ENCODE measurements around the gene TACC3. TPM values are rescaled to one million over a fixed set of nuclear protein-coding genes. Genes with fewer than 3 reads are reported as not detected.

TACC3 gene
- total RNA-seq, 1 experiment from 2014 or later: 156 TPM

DNA sequence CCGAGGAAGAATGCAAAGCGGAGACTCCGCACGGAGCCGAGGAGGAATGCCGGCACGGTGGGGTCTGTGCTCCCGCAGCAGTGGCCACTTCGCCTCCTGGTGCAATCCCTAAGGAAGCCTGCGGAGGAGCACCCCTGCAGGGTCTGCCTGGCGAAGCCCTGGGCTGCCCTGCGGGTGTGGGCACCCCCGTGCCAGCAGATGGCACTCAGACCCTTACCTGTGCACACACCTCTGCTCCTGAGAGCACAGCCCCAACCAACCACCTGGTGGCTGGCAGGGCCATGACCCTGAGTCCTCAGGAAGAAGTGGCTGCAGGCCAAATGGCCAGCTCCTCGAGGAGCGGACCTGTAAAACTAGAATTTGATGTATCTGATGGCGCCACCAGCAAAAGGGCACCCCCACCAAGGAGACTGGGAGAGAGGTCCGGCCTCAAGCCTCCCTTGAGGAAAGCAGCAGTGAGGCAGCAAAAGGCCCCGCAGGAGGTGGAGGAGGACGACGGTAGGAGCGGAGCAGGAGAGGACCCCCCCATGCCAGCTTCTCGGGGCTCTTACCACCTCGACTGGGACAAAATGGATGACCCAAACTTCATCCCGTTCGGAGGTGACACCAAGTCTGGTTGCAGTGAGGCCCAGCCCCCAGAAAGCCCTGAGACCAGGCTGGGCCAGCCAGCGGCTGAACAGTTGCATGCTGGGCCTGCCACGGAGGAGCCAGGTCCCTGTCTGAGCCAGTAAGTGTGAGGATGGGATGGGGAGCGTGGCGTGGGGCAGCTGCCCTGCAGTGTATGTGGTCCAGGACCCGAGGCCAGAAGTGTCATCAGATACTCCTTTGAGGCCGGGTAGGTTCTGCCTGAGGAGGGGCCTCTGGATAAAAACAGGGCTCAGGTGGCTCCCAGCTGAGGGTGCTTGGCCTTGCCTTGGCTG lies 7.0 kb downstream of the TACC3 start:
- no peak overlapping the region for H2AFZ ChIP-seq (ENCODE audit: low read length)
- H3K79me2 ChIP-seq (ENCODE audit: insufficient read depth, low read length): peaks cover 6% of the 10 kb centered on the region; the same call in 1 of the 2 replicates
- no CpG with 5 or more reads among the region's 31 CpGs for WGBS (ENCODE audit: extremely low coverage, insufficient read length, low lambda C conversion rate)
- H2AK5ac ChIP-seq (ENCODE audit: insufficient read length, low read length): no peak overlapping the region
- no peak overlapping the region for H2BK20ac ChIP-seq (ENCODE audit: low read depth, low read length, poor library complexity, severe bottlenecking)
- H4K91ac ChIP-seq (ENCODE audit: insufficient read length, low read depth, low read length): no peak overlapping the region
- TF ChIP-seq CTCF (conservative IDR thresholded peaks at IDR 0.05): no peak
- H3K18ac ChIP-seq (ENCODE audit: insufficient read length, low read depth, low read length): no peak overlapping the region
- H3K9ac ChIP-seq (ENCODE audit: extremely low read depth, insufficient read length, low read length): no peak overlapping the region
- no peak overlapping the region for H3K23ac ChIP-seq (ENCODE audit: insufficient read length, low read depth, low read length)
- H3K27ac ChIP-seq (ENCODE audit: insufficient read length, low read depth, low read length): no peak overlapping the region
- H3K14ac ChIP-seq (ENCODE audit: insufficient read depth, low read length): no peak overlapping the region
- Mint-ChIP-seq H3K9me3 (no peaks in the 10 kb centered on the region), H3K36me3 (ENCODE audit: insufficient read depth in 1 of 3, low read depth in 3 of 3) (peaks cover 63 to 92% (median 89%) of the 10 kb centered on the region in 3 experiments), H3K4me3 (no peak overlapping the region; a peak in 2 of 5 replicates), H3K27me3 (ENCODE audit: low read depth) (no peaks in the 10 kb centered on the region; the same call in 1 of the 2 replicates), H3K4me1 (peaks cover 7 to 11% of the 10 kb centered on the region in 2 experiments), H3K27ac (peak overlapping the region in 2 of 3 experiments; percentile 20 to 70; a peak in 1 of 7 replicates)
- no peaks in the 10 kb centered on the region for H3K23me2 ChIP-seq (ENCODE audit: insufficient read length, low read depth, low read length, poor library complexity, severe bottlenecking)
- H2BK15ac ChIP-seq (ENCODE audit: low read depth, low read length): no peak overlapping the region
- H3K27me3 ChIP-seq (ENCODE audit: insufficient read depth, low read length): no peaks in the 10 kb centered on the region
- no peaks in the 10 kb centered on the region for H3K9me3 ChIP-seq (ENCODE audit: control insufficient read depth, low read depth, low read length)
- H3K4me2 ChIP-seq (ENCODE audit: insufficient read depth, insufficient read length, low read length): no peak overlapping the region
- H2BK5ac ChIP-seq (ENCODE audit: insufficient read length, low read length): no peak overlapping the region
- no peak overlapping the region for H3K56ac ChIP-seq (ENCODE audit: insufficient read length, low read depth, low read length)
- H3K79me1 ChIP-seq (ENCODE audit: insufficient read depth, low read depth, low read length, poor library complexity, severe bottlenecking): peaks cover 3% of the 10 kb centered on the region
- no peak overlapping the region for H3K4ac ChIP-seq (ENCODE audit: low read depth, low read length)
- H2BK12ac ChIP-seq (ENCODE audit: insufficient read length, low read depth, low read length): no peak overlapping the region
- no peak overlapping the region for H4K8ac ChIP-seq (replicated peaks; ENCODE audit: insufficient read length, low read depth, low read length)
- peaks cover 5% of the 10 kb centered on the region for H4K20me1 ChIP-seq (ENCODE audit: control insufficient read depth, insufficient read depth, insufficient read length)
- no peak overlapping the region for H2BK120ac ChIP-seq (ENCODE audit: low read depth, low read length, poor library complexity, severe bottlenecking)
- no peak for DNase-seq
- no peak overlapping the region for H3T11ph ChIP-seq (ENCODE audit: low read length)
- no peak overlapping the region for H4K5ac ChIP-seq (ENCODE audit: insufficient read length, low read depth, low read length)
- H3K4me1 ChIP-seq (ENCODE audit: insufficient read depth, low read length): no peaks in the 10 kb centered on the region
